ENCODE measurements around the gene GLG1. TPM values are rescaled to one million over a fixed set of nuclear protein-coding genes. Genes with fewer than 3 reads are reported as not detected.
A peak's percentile ranks its signal among the peaks of the same experiment; 100 is the strongest.

The GLG1 gene
- polyA plus RNA-seq, 2 of the 4 experiments (the other 2 are of a cell fraction): 51.9 to 90.6 TPM

- Histone ChIP-seq H3K4me1 (peaks cover 27% of the 10 kb centered on the region), H3K4me2 (peak overlapping the region; percentile 37; the same call in 2 of the 3 replicates), H3K27ac (peak overlapping the region in 1 of 2 experiments; percentile 52; a peak in 2 of 6 replicates), H3K9me3 (no peaks in the 10 kb centered on the region), H3K4me3 (no peak overlapping the region)
- ATAC-seq (peak in 1 of 2 experiments; percentile 45; a peak in 1 of 6 replicates), FAIRE-seq (no peak), DNase-seq (ENCODE audit: low read depth in 1 of 2, low spot score in 1 of 2) (peak in 1 of 2 experiments; percentile 18)
- 75% methylated on average over 1 of the region's 1 CpG for WGBS (ENCODE audit: missing lambda C conversion rate)
- TF ChIP-seq ZC3H11A (IDR thresholded peaks at IDR 0.05): no peak
- no peak for TF ChIP-seq RARB (CRISPR knock-in tag; IDR thresholded peaks at IDR 0.05)
- no peak for TF ChIP-seq ZFP36 (IDR thresholded peaks at IDR 0.05; ENCODE audit: borderline replicate concordance, partially characterized antibody)
- no peak for TF ChIP-seq CEBPB (IDR thresholded peaks at IDR 0.05)
- no peak for TF ChIP-seq BHLHE40 (IDR thresholded peaks at IDR 0.05; ENCODE audit: low read depth, low read length)
- TF ChIP-seq ELK1 (IDR thresholded peaks at IDR 0.05; ENCODE audit: low read depth, low read length): no peak
- no peak for TF ChIP-seq GATA3 (IDR thresholded peaks at IDR 0.05; ENCODE audit: borderline replicate concordance)
- TF ChIP-seq, protein P1, sequence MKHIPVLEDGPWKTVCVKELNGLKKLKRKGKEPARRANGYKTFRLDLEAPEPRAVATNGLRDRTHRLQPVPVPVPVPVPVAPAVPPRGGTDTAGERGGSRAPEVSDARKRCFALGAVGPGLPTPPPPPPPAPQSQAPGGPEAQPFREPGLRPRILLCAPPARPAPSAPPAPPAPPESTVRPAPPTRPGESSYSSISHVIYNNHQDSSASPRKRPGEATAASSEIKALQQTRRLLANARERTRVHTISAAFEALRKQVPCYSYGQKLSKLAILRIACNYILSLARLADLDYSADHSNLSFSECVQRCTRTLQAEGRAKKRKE (CRISPR knock-in tag; IDR thresholded peaks at IDR 0.05; ENCODE audit: low read depth): no peak
- no peak for TF ChIP-seq SMC3 (IDR thresholded peaks at IDR 0.05)
- no peak for TF ChIP-seq POLR2A (IDR thresholded peaks at IDR 0.05; ENCODE audit: low read length)
- TF ChIP-seq FOSL2 (IDR thresholded peaks at IDR 0.05): no peak
- TF ChIP-seq FOSL2 (CRISPR knock-in tag; IDR thresholded peaks at IDR 0.05): no peak
- no peak for TF ChIP-seq PHF8 (IDR thresholded peaks at IDR 0.05; ENCODE audit: borderline replicate concordance, low read depth)
- no peak for TF ChIP-seq ZNF302 (CRISPR knock-in tag; IDR thresholded peaks at IDR 0.05)
- TF ChIP-seq CBX8 (IDR thresholded peaks at IDR 0.05): no peak
- TF ChIP-seq JUNB (IDR thresholded peaks at IDR 0.05): no peak
- TF ChIP-seq TP53 (CRISPR knock-in tag; IDR thresholded peaks at IDR 0.05): no peak
- CTCF ChIA-PET: no interaction called here
- POLR2A ChIA-PET: no interaction called here
Observed at GRCh38 chr16:74582970-74583369, 23.9 kb downstream of the GLG1 start.

- Histone ChIP-seq H3K4me2 (no peak overlapping the region), H3K4me3 (no peak overlapping the region), H3K27ac (no peak overlapping the region), H3K9me3 (no peaks in the 10 kb centered on the region), H3K4me1 (peaks cover 31% of the 10 kb centered on the region)
- no peak for DNase-seq (ENCODE audit: low read depth in 1 of 2, low spot score in 1 of 2)
- ChIA-PET CTCF (no interaction called here), POLR2A (no interaction called here)
- TF ChIP-seq CHD2 (IDR thresholded peaks at IDR 0.05; ENCODE audit: low read length, partially characterized antibody) (no peak), RFX5 (IDR thresholded peaks at IDR 0.05) (no peak), PBX3 (IDR thresholded peaks at IDR 0.05) (no peak), POLR2AphosphoS2 (conservative IDR thresholded peaks at IDR 0.05; ENCODE audit: low read length) (no peak), CBX8 (IDR thresholded peaks at IDR 0.05) (no peak), HOXB5 (CRISPR knock-in tag; IDR thresholded peaks at IDR 0.05) (no peak), ZNF302 (CRISPR knock-in tag; IDR thresholded peaks at IDR 0.05) (no peak), JUN (IDR thresholded peaks at IDR 0.05) (no peak), TP53 (CRISPR knock-in tag; IDR thresholded peaks at IDR 0.05) (no peak)
- 79% methylated on average over 3 of the region's 3 CpGs for whole genome bisulfite sequencing (ENCODE audit: missing lambda C conversion rate)
- ATAC-seq: no peak
- FAIRE-seq: no peak
Observed at GRCh38 chr16:74580833-74581232, 26.1 kb downstream of the GLG1 start.

DNA sequence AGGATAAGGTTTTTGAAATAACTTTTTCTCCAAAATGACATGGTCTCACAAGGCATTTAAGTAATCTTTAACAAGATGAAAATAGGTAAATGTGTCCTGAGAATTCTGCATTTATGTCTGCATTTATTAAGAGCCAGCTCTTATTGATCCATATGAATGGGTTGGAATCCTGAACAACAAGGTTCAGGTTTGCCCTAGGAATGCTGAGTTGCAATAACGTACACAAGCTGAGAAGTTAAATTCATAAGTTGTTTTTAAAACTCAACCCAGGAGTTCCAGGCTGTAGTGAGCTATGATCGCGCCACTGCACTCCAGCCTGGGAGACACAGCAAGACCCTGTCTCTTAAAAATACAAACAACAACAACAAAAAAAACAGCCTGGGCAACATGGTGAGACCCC, 28.1 kb downstream of the GLG1 start:
- TF ChIP-seq, protein P2, sequence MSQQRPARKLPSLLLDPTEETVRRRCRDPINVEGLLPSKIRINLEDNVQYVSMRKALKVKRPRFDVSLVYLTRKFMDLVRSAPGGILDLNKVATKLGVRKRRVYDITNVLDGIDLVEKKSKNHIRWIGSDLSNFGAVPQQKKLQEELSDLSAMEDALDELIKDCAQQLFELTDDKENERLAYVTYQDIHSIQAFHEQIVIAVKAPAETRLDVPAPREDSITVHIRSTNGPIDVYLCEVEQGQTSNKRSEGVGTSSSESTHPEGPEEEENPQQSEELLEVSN (IDR thresholded peaks at IDR 0.05; ENCODE audit: borderline replicate concordance, low read depth): no peak
- peak; percentile 61 for TF ChIP-seq MAFK (IDR thresholded peaks at IDR 0.05; ENCODE audit: partially characterized antibody)
- POLR2A ChIA-PET: interaction anchor here (1.0 kb wide), 1 partner anchor 28 kb away, joined by 4 read pairs; the partner anchor contains the start of gene GLG1
- FAIRE-seq: no peak
- H3K4me2 ChIP-seq: peak overlapping the region; percentile 58
- 0 out of 6 replicates have a peak overlapping the region, but pooled peaks of 1 of the 2 experiments have one; percentile 29 for H3K27ac ChIP-seq
- CTCF ChIA-PET: no interaction called here
- H3K4me3 ChIP-seq: no peak overlapping the region
- H3K9me3 ChIP-seq: no peaks in the 10 kb centered on the region
- H3K4me1 ChIP-seq: peaks cover 29% of the 10 kb centered on the region
- no peak for ATAC-seq
- no peak for DNase-seq (ENCODE audit: low read depth in 1 of 2, low spot score in 1 of 2)
- 91% methylated on average over 3 of the region's 3 CpGs for WGBS (ENCODE audit: missing lambda C conversion rate)

Data from A549 (cell line).